HT1080 (cell line): ENCODE results near the gene FAM241A. TPM values are rescaled to one million over a fixed set of nuclear protein-coding genes. Genes with fewer than 3 reads are reported as not detected.
"Not testable (repeated sequence)": the region's sequence is repeated elsewhere in the genome, so short reads cannot be mapped to it uniquely, and the experiment has no call there.

ENCODE experiments used
- DNase-seq: peaks from one replicate; pipeline ENCODE4 v3.0.0-alpha.2; 2015; ENCODE audit warnings: low read depth
- total RNA-seq: library from RNA; depleted of rRNA; stranded (reverse); fragments of >200 nt; shearing (Covaris generic); gene quantifications from 2 replicates; pipeline ENCODE4 v1.2.3, GENCODE V29; 2014

Gene FAM241A
- total RNA-seq, 1 experiment from 2014 or later = 4.8 TPM

GRCh38 chr4:112136551-112136950 is 8.7 kb upstream of the FAM241A start:
- DNase-seq = no peak

GRCh38 chr4:112138538-112138937 is 6.7 kb upstream of the FAM241A start:
- no peak for DNase-seq

GRCh38 chr4:112140536-112140935 is 4.7 kb upstream of the FAM241A start:
- no peak for DNase-seq

GRCh38 chr4:112141366-112142138 is 3.7 kb upstream of the FAM241A start:
- DNase-seq = no peak

GRCh38 chr4:112142182-112142581 is 3.1 kb upstream of the FAM241A start:
- DNase-seq = no peak

- DNase-seq = no peak
Measured at GRCh38 chr4:112143781-112144180, 1.5 kb upstream of the FAM241A start.

GRCh38 chr4:112144546-112145325 is 518 bp upstream of the FAM241A start:
- no peak for DNase-seq

- DNase-seq = peak; percentile 56
Measured at GRCh38 chr4:112145790-112146501, 692 bp downstream of the FAM241A start.

- DNase-seq = no peak
Measured at GRCh38 chr4:112146502-112146813, 1.2 kb downstream of the FAM241A start.

GRCh38 chr4:112147697-112148096 is 2.4 kb downstream of the FAM241A start:
- peak; percentile 48 for DNase-seq

- no peak for DNase-seq
Measured at GRCh38 chr4:112150920-112151319, 5.7 kb downstream of the FAM241A start.

- DNase-seq = no peak
Measured at GRCh38 chr4:112152521-112152920, 7.3 kb downstream of the FAM241A start.

- DNase-seq = no peak
Measured at GRCh38 chr4:112153211-112153791, 8.0 kb downstream of the FAM241A start.

- no peak for DNase-seq
Measured at GRCh38 chr4:112156112-112156511, 10.9 kb downstream of the FAM241A start.

GRCh38 chr4:112156553-112156952 is 11.3 kb downstream of the FAM241A start:
- no peak for DNase-seq

- DNase-seq = not testable (repeated sequence)
Measured at GRCh38 chr4:112163706-112164105, 18.5 kb downstream of the FAM241A start.

GRCh38 chr4:112167794-112168193 is 22.5 kb downstream of the FAM241A start:
- no peak for DNase-seq

GRCh38 chr4:112168719-112169500 is 23.7 kb downstream of the FAM241A start:
- no peak for DNase-seq

- DNase-seq = peak; percentile 84
Measured at GRCh38 chr4:112170451-112170993, 25.3 kb downstream of the FAM241A start.

- DNase-seq = not testable (repeated sequence)
Measured at GRCh38 chr4:112171051-112171763, 26.0 kb downstream of the FAM241A start.
